ENCODE results near the gene AKR7A3.
"Not testable (repeated sequence)": the region's sequence is repeated elsewhere in the genome, so short reads cannot be mapped to it uniquely, and the experiment has no call there.

DNA sequence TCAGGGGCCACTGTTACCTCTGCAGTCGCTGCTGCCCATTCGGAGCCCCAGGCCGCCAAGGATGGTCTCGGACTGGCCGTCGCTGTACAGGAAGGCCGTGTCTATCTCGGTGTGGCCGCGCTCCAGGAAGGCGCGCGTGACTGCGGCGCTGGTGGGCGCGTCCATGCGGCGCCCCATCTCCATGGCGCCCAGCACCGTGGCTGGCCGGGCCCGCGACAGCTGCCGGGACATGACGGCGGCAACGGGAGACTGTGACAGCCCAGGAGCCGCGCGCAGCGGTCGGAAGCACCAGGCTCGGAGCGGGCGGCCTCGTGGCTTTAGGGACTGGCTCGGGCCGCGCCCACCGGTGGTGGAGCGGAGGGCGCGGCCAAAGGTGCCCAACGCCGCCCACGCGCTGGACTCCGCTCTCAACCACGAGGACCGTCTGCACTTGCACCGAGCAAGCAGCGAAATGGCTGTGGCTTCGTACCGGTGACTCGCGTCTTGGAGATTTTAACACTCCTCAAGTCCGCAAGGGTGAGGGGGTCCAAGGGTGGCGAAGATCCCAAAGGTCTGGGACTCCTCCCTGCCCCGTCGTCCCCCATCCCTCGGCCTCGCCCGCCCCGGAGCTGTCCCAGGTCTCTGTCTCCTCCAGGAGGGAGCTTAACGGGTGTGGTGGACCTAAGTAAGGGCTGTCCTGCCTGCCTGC lies 14.6 kb downstream of the AKR7A3 start:
- not testable (repeated sequence) for TF ChIP-seq CTCF (IDR thresholded peaks at IDR 0.05); REST (IDR thresholded peaks at IDR 0.05; ENCODE audit: insufficient read depth in 1 of 2, low read depth in 2 of 2, low read length in 1 of 2)
